GM12865 (cell line): ENCODE results near the gene TMEM115.

Experiments used
- DNase-seq: peaks from one replicate; pipeline ENCODE4 v3.0.0; 2010; ENCODE audit warnings: low read depth
- H3K4me3 ChIP-seq: 2 replicates; pipeline ENCODE4 v1.5.1; 2011; ENCODE audit warnings: mild to moderate bottlenecking, low read depth, low read length, control low read depth
- CTCF ChIP-seq: IDR thresholded peaks from 2 replicates; pipeline ENCODE4 v1.5.1; 2011; ENCODE audit warnings: low read length, control low read depth, low read depth, inconsistent platforms; ENCODE audit not compliant: insufficient read depth; ENCODE audit errors: missing control alignments

TMEM115 gene

GRCh38 chr3:50395070-50395860 lies 35.9 kb upstream of the TMEM115 start:
- TF ChIP-seq CTCF: no peak
- no peak for DNase-seq
- no peak overlapping the region for H3K4me3 ChIP-seq

- no peak for TF ChIP-seq CTCF
- no peak for DNase-seq
- no peak overlapping the region for H3K4me3 ChIP-seq
Observed at GRCh38 chr3:50393061-50393460, 33.7 kb upstream of the TMEM115 start.

GRCh38 chr3:50392101-50392715 lies 32.9 kb upstream of the TMEM115 start:
- no peak for TF ChIP-seq CTCF
- DNase-seq: no peak

GRCh38 chr3:50390508-50391224 lies 31.3 kb upstream of the TMEM115 start:
- no peak for TF ChIP-seq CTCF
- no peak for DNase-seq
- no peak overlapping the region for H3K4me3 ChIP-seq

More at GRCh38 chr3:50392101-50392715, 32.9 kb upstream of the TMEM115 start:
- no peak overlapping the region for H3K4me3 ChIP-seq

- H3K4me3 ChIP-seq: no peak overlapping the region
- no peak for DNase-seq
- no peak for TF ChIP-seq CTCF
Observed at GRCh38 chr3:50389414-50389767, 30.1 kb upstream of the TMEM115 start.

- no peak overlapping the region for H3K4me3 ChIP-seq
- DNase-seq: no peak
Observed at GRCh38 chr3:50388720-50389413, 29.5 kb upstream of the TMEM115 start.

More at GRCh38 chr3:50388720-50389413, 29.5 kb upstream of the TMEM115 start:
- TF ChIP-seq CTCF: no peak
